Anterior cingulate cortex (tissue), 58 donors: ENCODE measurements around the gene TMF1.

Experiments used
- DNase-seq, 58 donors: peaks; one replicate each; lab custom pipeline; 2025; lab: John Stamatoyannopoulos, UW

The TMF1 gene, protein sequence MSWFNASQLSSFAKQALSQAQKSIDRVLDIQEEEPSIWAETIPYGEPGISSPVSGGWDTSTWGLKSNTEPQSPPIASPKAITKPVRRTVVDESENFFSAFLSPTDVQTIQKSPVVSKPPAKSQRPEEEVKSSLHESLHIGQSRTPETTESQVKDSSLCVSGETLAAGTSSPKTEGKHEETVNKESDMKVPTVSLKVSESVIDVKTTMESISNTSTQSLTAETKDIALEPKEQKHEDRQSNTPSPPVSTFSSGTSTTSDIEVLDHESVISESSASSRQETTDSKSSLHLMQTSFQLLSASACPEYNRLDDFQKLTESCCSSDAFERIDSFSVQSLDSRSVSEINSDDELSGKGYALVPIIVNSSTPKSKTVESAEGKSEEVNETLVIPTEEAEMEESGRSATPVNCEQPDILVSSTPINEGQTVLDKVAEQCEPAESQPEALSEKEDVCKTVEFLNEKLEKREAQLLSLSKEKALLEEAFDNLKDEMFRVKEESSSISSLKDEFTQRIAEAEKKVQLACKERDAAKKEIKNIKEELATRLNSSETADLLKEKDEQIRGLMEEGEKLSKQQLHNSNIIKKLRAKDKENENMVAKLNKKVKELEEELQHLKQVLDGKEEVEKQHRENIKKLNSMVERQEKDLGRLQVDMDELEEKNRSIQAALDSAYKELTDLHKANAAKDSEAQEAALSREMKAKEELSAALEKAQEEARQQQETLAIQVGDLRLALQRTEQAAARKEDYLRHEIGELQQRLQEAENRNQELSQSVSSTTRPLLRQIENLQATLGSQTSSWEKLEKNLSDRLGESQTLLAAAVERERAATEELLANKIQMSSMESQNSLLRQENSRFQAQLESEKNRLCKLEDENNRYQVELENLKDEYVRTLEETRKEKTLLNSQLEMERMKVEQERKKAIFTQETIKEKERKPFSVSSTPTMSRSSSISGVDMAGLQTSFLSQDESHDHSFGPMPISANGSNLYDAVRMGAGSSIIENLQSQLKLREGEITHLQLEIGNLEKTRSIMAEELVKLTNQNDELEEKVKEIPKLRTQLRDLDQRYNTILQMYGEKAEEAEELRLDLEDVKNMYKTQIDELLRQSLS

DNA sequence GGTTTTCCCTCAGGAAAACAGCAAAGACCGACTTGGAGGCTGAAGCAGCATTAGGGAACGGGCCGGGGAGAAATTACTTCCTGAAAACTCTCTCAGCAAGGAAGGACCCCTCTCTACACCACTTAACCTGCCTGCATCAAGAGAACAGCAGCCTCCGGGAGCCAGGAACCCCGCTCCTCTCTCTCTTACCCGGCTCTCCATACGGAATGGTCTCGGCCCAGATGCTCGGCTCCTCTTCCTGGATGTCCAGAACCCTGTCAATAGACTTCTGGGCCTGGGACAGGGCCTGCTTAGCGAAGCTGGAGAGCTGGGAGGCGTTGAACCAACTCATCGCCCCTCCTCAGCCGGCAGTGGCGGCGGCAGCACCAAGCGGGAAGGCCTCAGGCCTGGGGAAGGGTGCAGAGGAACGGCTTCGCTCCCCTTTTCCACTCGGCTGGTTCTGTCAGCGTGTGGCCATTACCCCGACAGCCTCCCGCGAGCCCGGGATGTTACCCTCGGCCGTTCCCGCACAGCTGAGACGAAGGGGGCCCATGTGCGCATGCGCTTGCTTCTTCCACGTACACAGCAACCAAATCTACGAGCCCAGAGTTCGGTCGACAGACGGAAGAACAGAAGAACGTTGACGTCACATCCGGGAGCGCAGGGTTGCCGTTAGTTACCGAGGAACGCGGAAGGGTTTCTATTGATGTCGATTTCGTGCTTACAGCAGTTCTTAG lies at the start of gene TMF1:
TMF1 (minus strand) TSS at position 578 of the 716 bp plus-strand sequence; CDS start at position 331, 247 bp downstream.
- no peak for DNase-seq

DNA sequence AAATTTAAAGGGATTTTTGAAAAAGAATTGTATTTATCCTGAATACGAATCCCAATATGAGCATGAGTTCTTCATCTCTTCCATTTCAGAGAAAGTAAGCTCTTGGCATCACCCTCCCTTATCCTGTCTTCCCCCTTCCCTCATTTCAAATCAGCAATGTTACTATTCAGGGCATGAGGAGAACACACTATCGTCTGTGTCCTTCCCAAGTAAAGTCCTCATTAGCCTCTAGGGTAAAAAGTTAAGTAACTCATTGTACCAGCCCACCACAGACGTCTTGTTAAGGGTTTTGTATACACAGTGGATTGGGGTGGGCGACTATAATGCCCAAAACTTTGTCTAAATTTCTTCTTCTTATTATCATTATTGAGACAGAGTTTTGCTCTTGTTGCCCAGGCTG lies 47.4 kb upstream of the TMF1 start:
- no peak for DNase-seq

DNA sequence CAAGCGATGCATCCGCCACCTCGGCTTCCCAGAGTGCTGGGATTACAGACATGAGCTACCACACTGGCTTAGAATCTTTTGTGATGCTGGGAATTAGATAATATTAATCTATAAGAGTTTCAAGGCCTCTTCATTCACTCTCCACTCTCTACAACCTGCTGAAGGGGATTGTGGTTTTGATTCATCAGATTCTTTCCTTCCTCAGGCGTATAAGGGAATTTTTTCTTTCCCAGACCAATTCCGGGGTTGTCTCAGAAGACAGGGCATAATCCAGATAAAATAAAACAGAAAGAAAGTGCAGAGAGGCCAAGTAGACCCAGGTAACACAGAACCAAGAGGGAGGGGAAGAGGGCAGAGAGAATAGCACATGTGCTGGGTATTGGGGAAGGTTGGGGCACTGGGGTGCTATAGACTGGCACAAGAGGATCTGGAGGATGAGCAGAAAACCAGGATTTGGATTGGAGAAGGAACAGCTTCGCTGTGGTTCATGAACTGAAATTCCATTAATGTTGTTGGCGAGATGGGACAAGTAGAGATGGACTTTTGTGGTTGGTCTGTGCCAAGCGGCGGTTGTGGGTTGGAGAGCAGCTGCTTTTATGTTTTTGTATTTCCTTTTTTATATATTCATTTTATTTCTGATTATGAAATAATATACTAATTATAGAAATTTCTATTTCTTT lies 45.4 kb upstream of the TMF1 start:
- DNase-seq, result no peak

DNA sequence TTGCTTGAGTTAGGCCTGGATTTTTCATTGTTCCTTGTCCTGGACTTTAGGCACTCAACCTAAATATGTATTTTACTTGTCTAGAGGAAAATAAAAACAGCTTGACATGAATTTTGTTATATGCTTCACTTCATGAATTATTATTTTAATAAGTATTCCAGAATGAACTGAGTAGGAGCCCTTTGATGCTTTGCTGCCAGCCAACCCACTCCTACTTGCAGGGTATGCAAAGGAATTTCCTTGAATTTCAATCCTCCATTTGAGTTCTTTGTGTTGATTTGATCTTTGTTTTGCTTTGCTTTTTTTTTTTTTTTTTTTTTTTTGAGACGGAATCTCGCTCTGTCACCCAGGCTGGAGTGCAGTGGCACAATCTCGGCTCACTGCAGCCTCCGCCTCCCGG lies 44.2 kb upstream of the TMF1 start:
- no peak for DNase-seq

DNA sequence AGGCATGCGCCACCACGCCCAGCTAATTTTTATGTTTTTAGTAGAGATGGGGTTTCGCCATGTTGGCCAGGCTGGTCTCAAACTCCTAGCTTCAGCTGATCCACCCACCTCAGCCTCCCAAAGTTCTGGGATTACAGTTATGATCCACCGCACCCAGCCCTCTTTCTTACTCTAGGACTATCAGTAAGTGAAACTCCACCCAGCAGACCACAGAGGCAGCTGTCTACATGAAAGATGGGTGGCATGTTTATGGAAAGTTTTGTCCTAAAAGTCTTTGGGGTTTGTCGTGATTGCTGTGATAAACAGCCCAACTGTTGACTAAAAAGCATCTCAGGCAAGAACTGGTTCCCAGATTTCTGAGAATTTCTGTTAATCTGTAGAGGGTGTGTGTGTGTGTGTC lies 43.5 kb upstream of the TMF1 start:
- DNase-seq, result no peak

DNA sequence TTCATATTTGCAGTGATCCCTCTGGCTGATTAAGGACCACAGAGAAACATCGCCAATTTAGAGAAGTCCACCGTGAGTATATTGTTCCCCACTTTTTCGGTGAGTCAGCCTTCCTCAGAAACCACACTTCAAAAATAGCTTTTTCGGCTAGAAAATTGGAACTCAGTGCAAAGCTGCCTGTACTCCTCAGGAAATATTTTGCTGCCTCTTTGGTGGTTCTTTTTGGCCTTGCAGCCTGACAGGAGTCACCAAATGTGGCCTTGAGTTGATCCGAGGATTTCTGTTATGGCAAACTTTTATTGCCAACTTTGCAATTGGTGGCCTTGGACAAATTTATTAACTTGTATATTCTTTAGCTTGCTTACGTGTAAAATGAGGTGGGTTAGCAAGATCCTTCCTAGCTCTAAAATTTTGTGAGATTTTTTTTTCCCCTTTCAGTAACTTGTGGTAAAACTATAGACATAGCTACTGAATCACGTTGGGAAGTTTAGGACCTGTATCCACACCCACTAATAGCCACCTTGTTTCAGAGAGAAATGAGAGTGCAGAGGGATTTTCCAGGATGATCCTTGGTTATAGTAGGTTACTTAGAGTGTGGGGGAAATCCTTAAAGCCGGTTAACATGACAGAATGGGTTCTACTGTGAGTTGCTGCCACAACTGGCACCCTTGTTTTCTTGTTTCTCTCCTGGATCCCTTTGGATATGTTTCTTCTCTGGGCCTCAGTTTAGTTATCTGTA lies 42.5 kb upstream of the TMF1 start:
- peak in 5 of 58 donors; percentile 24 to 64 (median 46) for DNase-seq

DNA sequence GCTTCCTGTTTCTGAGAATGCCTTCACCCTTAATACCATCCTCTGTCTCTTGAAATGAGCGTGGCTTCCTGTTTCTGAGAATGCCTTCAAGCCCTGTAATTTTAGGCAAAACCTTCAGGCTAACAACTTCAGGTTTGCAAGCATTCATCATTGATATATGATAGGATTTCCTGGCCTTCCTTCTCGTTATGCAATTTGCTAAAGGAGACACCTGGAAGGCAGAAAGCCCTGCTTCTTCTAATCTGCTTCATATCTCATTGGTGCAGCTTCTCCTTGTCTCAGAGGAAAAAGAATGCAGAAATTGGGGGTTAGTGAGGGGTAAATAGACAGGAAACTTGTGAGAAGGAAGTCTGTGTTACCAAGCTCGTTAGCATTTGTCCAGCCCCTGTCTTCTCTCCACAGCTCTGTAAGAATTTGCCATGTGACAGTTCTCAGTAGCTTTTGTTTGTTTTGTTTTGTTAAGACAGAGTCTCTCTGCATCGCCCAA lies 39.9 kb upstream of the TMF1 start:
- DNase-seq, result peak in 12 of 58 donors; percentile 11 to 74 (median 22)

DNA sequence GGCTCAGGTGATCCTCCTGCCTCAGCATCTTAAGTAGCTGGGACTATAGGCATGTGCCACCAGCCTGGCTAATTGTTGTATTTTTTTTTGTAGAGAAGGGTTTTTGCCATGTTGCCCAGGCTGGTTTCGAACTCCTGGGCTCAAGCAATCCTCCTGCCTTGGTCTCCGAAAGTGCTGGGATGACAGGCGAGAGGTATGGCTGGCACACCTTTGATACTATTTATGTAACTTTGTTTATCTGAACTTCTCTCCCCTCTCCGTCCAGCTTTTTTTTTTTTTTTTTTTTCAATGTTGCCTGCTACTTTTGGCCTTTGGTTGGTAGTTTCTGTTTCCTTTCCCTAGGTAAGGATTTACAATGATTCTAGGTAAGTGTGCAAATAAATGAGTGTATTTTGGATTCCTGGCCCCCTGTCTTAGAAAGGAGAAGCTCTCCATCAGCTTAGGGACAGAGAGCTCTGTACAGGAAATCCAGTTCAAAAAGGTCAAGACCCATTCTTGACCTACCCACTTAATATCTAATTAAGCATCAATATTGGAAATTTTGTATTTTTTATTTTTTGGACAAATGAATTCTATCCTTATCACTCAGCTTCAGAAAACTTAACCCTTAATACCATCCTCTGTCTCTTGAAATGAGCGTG lies 39.4 kb upstream of the TMF1 start:
- no peak for DNase-seq

DNA sequence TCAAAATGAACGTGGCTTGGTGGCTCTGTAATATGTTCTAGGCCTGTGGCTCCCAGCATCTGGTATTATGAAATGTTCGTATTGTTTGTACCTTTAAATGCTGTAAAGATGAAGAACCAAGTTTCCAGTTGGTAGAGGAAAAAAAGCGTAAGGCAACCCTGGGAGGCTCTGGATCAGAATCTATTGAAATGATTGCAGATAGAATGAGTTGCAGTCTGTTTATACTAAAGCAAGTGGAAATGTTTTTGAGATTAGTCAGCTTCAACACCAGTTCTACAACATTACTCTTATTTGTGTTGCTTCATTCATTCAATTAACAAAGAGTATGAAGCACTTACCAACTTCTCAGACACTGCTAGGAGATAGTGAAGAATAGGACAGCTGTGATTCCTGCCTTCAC lies 37.9 kb upstream of the TMF1 start:
- DNase-seq, result no peak

DNA sequence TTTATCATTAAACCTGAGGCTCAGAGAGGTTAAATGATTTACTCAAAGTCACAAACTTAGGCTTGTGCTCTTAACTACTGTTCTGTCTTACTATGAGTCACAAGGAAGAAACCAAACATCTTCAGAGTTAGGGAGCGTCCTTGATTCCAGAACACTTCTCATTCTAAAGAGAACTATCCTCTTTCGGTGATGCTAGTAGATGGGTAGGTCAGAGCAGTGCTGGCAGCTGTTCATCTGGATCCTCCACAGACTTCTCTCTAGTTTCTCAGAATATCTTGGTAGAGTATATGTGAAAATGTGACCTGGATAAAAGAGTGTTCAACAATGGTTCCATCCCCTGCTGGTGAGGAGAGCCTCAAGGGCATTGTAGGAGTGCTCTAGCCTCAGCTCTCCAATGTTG lies 35.9 kb upstream of the TMF1 start:
- peak in 1 of 58 donors; percentile 17 for DNase-seq

DNA sequence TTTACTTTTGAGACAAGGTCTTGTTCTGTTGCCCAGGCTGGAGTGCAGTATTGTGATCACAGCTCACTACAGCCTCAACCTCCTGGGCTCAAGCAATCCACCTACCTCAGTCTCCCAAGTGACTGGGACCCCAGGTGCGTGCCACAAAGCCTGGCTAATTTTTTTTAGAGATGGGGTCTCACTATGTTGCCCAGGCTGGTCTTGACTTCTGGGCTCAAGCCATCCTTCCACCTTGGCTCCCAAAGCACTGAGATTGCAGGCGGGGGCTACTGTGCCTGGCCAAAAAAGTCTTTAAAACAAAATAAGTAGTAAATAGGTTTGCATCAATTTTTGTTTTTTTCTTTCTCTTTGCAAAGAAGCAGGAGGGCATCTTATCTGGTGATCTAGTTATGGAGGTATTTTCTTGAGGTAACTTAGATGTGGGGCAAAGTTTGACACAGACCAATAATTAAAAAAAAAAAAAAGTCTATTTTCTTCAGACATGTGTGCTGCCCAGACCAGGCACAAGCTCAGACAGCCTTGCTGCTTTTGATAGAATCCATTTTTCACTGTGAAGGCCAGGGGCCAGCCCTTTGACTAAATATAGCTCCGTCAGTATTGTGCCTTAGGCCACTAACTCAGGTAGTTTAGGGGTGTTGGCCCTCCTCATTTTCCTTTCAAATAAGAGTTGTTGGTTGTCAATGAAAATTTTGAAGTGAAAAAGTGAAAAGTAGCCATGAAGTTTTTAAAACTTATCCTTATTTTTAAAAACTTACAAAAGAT lies 35.1 kb upstream of the TMF1 start:
- DNase-seq, result no peak

DNA sequence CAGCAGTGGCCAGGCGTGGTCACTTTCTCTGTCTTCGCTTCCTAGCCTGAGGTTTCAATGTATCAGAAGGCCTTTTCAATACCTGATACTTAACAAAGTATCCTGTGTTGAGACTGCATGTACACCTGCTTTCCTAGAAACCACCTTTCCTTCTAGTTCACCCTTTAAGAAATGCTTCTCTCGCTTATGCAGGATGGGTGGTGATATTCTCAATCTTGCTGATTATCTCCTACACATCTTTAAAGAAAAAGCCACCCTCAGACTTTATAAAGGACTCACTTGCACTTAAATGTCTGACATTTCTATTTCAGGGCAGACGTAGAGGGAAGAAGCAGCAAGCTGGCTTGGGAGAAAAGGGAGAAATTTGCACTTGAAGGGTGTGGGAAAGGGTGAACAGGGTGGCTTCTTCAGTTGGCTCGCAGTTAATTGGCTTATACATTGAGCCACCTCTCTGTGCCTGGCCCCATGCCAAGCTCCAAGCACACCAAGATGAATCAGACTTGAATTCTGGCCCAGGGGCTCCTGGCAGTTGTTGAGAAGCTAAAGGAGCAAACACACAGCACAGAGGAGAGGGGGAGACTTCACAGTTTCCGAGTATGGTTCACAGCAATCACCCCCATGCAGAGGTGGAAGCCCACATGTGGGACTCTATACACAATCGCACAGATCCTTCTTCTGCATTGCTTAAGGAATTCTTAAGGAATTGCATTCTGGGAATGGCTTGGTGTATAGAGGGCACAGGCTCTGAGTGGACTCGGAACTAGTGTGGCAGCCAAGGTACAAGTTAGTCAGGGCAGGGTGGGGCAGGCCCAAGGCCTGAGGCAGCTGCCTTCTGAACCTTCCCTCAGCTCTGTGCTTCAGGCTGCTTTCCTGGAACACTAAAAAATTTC lies 33.9 kb upstream of the TMF1 start:
- peak in 56 of 58 donors; percentile 23 to 99 (median 68) for DNase-seq

DNA sequence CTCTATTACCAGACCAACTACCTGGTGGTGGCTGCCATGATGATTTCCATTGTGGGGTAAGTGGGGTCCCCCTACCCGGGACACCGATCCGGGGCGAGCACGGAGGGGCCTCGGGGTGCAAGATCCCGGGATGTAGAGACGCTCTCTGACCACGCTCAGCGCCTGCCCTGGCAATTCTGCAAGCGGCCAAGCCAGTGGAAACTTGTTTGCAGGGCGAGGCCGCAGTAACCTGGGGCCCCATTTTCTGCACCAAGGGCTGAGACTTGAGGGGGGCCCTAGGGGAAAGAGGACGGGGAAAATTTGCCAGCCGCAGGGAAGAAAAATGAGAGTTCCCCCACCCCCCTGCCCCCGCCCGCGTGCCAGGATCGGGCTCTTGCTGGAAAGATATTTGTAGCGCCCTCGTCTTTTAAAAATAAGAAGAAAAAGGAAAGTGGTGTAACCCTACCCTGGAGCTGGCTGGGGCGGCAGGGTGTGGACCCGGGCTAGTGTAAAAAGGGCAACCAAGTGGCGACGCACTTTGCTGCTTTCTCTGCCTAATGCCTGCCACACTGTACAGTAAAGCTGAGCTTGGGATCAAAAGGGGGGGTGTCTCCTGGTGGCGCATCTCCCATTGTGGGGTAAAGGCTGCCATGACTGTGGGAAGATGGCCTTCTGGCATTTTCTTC lies 33.2 kb upstream of the TMF1 start:
- peak in 43 of 58 donors; percentile 15 to 77 (median 55) for DNase-seq

DNA sequence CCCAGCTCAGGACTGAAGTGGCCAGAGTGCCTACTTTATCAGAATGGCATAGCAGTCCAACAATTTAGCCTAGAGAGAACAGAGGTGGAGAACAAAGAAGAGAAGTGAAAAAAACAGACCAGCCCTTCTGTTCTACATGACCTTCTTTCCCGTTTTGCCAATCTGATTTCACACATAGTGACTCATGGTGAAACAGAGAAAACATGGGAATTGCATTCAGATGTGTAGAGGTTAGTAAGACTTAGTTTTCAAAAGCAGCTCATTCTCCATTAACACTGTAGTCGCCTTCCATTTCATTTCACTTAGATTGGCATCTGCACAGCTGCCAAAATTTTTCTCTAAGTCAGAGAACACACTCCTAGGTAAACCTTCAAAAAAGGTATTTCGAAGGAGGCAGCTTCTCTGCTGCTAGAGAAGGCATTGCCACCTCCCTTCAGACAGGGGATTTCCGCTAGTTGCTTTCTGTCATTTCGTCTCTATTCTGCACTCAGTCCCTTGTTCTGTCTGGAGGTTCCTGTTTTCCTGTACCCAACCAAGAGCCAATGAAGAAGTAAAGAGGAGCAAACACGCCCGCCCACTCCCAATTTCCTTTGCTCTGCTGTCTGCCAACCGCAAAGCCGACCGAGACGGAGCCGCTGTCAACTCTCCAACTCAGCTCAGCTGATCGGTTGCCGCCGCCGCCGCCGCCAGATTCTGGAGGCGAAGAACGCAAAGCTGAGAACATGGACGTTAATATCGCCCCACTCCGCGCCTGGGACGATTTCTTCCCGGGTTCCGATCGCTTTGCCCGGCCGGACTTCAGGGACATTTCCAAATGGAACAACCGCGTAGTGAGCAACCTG lies 32.4 kb upstream of the TMF1 start, which contains the start of gene ARL6IP5:
ARL6IP5 (plus strand) TSS at position 612 of the 842 bp plus-strand sequence; CDS start at position 723, 111 bp downstream.
- peak; percentile 65 to 97 (median 91) for DNase-seq

DNA sequence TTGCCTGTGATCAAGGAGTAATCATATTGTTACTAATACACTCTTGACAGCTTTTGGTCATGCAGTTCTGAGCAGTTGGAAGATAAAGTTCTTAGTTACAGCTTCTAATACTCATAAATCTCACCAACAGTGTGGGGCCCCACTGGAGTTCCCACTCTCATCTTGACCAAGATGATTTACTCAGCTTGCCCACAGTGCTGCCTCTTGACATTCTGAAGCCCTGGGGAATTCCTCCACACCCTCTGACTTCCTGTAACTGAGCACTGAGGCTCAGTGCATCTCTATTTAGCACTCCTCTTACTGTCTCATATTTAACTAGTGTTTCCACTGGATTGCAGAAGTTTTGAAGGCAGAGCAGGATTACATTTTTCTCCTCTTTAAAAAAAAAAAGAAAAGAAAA lies 30.7 kb upstream of the TMF1 start:
- peak in 7 of 58 donors; percentile 11 to 31 (median 18) for DNase-seq
